Measurements from ENCODE around the gene CCP110. TPM values are rescaled to one million over a fixed set of nuclear protein-coding genes. Genes with fewer than 3 reads are reported as not detected.
A peak's percentile ranks its signal among the peaks of the same experiment; 100 is the strongest.

CCP110 gene
- total RNA-seq (2014; rRNA removed; shearing (Covaris generic)), result 6.4 and 9.5 TPM in 2 replicates

GRCh38 chr16:19523559-19524355 lies at the start of gene CCP110:
TSS of gene CCP110 (plus strand) at chr16:19523942. CDS start at chr16:19527882, 3,940 bp downstream.
- peaks cover 2% of the 10 kb centered on the region for H3K36me3 ChIP-seq (replicated peaks; ENCODE audit: control insufficient read depth, insufficient read depth, low read length)
- peak; percentile 90 for DNase-seq
- H3K27me3 ChIP-seq (ENCODE audit: control insufficient read depth, insufficient read depth, low read length), result no peaks in the 10 kb centered on the region
- peak within 1 kb of the TSS; percentile 79 for H3K4me3 ChIP-seq (ENCODE audit: insufficient read depth, low read depth, low read length)

GRCh38 chr16:19474617-19475016 lies 49.1 kb upstream of the CCP110 start:
- DNase-seq, result no peak
- Histone ChIP-seq H3K27me3 (ENCODE audit: control insufficient read depth, insufficient read depth, low read length) (no peaks in the 10 kb centered on the region), H3K4me3 (ENCODE audit: insufficient read depth, low read depth, low read length) (no peak overlapping the region), H3K36me3 (replicated peaks; ENCODE audit: control insufficient read depth, insufficient read depth, low read length) (no peaks in the 10 kb centered on the region)

- Histone ChIP-seq H3K4me3 (ENCODE audit: insufficient read depth, low read depth, low read length) (no peak overlapping the region), H3K36me3 (replicated peaks; ENCODE audit: control insufficient read depth, insufficient read depth, low read length) (no peaks in the 10 kb centered on the region), H3K27me3 (ENCODE audit: control insufficient read depth, insufficient read depth, low read length) (no peaks in the 10 kb centered on the region)
- no peak for DNase-seq
Observed at GRCh38 chr16:19478505-19478904, 45.2 kb upstream of the CCP110 start.

GRCh38 chr16:19479302-19479721 lies 44.4 kb upstream of the CCP110 start:
- no peak overlapping the region for H3K4me3 ChIP-seq (ENCODE audit: insufficient read depth, low read depth, low read length)
- H3K36me3 ChIP-seq (replicated peaks; ENCODE audit: control insufficient read depth, insufficient read depth, low read length), result no peaks in the 10 kb centered on the region
- no peaks in the 10 kb centered on the region for H3K27me3 ChIP-seq (ENCODE audit: control insufficient read depth, insufficient read depth, low read length)
- no peak for DNase-seq

GRCh38 chr16:19481296-19481695 lies 42.4 kb upstream of the CCP110 start:
- H3K36me3 ChIP-seq (replicated peaks; ENCODE audit: control insufficient read depth, insufficient read depth, low read length), result no peaks in the 10 kb centered on the region
- no peak for DNase-seq
- no peak overlapping the region for H3K4me3 ChIP-seq (ENCODE audit: insufficient read depth, low read depth, low read length)
- H3K27me3 ChIP-seq (ENCODE audit: control insufficient read depth, insufficient read depth, low read length), result no peaks in the 10 kb centered on the region

GRCh38 chr16:19481769-19482168 lies 42.0 kb upstream of the CCP110 start:
- DNase-seq, result no peak
- Histone ChIP-seq H3K36me3 (replicated peaks; ENCODE audit: control insufficient read depth, insufficient read depth, low read length) (no peaks in the 10 kb centered on the region), H3K4me3 (ENCODE audit: insufficient read depth, low read depth, low read length) (no peak overlapping the region), H3K27me3 (ENCODE audit: control insufficient read depth, insufficient read depth, low read length) (no peaks in the 10 kb centered on the region)

GRCh38 chr16:19482291-19482690 lies 41.5 kb upstream of the CCP110 start:
- Histone ChIP-seq H3K27me3 (ENCODE audit: control insufficient read depth, insufficient read depth, low read length) (no peaks in the 10 kb centered on the region), H3K36me3 (replicated peaks; ENCODE audit: control insufficient read depth, insufficient read depth, low read length) (no peaks in the 10 kb centered on the region), H3K4me3 (ENCODE audit: insufficient read depth, low read depth, low read length) (no peak overlapping the region)
- DNase-seq, result no peak

- H3K4me3 ChIP-seq (ENCODE audit: insufficient read depth, low read depth, low read length), result no peak overlapping the region
- H3K27me3 ChIP-seq (ENCODE audit: control insufficient read depth, insufficient read depth, low read length), result no peaks in the 10 kb centered on the region
- DNase-seq, result no peak
- no peaks in the 10 kb centered on the region for H3K36me3 ChIP-seq (replicated peaks; ENCODE audit: control insufficient read depth, insufficient read depth, low read length)
Observed at GRCh38 chr16:19484096-19484495, 39.6 kb upstream of the CCP110 start.

GRCh38 chr16:19485611-19486010 lies 38.1 kb upstream of the CCP110 start:
- DNase-seq, result no peak
- Histone ChIP-seq H3K27me3 (ENCODE audit: control insufficient read depth, insufficient read depth, low read length) (no peaks in the 10 kb centered on the region), H3K4me3 (ENCODE audit: insufficient read depth, low read depth, low read length) (no peak overlapping the region), H3K36me3 (replicated peaks; ENCODE audit: control insufficient read depth, insufficient read depth, low read length) (no peaks in the 10 kb centered on the region)

- DNase-seq, result no peak
- H3K4me3 ChIP-seq (ENCODE audit: insufficient read depth, low read depth, low read length), result no peak overlapping the region
- H3K27me3 ChIP-seq (ENCODE audit: control insufficient read depth, insufficient read depth, low read length), result no peaks in the 10 kb centered on the region
- H3K36me3 ChIP-seq (replicated peaks; ENCODE audit: control insufficient read depth, insufficient read depth, low read length), result no peaks in the 10 kb centered on the region
Observed at GRCh38 chr16:19486051-19486450, 37.7 kb upstream of the CCP110 start.

GRCh38 chr16:19486750-19487325 lies 36.9 kb upstream of the CCP110 start:
- no peak for DNase-seq
- H3K36me3 ChIP-seq (replicated peaks; ENCODE audit: control insufficient read depth, insufficient read depth, low read length), result no peaks in the 10 kb centered on the region
- H3K27me3 ChIP-seq (ENCODE audit: control insufficient read depth, insufficient read depth, low read length), result no peaks in the 10 kb centered on the region
- H3K4me3 ChIP-seq (ENCODE audit: insufficient read depth, low read depth, low read length), result no peak overlapping the region

GRCh38 chr16:19488213-19488640 lies 35.5 kb upstream of the CCP110 start:
- H3K36me3 ChIP-seq (replicated peaks; ENCODE audit: control insufficient read depth, insufficient read depth, low read length), result no peaks in the 10 kb centered on the region
- H3K27me3 ChIP-seq (ENCODE audit: control insufficient read depth, insufficient read depth, low read length), result no peaks in the 10 kb centered on the region
- H3K4me3 ChIP-seq (ENCODE audit: insufficient read depth, low read depth, low read length), result no peak overlapping the region
- DNase-seq, result peak; percentile 72

- no peak for DNase-seq
- H3K27me3 ChIP-seq (ENCODE audit: control insufficient read depth, insufficient read depth, low read length), result no peaks in the 10 kb centered on the region
- H3K4me3 ChIP-seq (ENCODE audit: insufficient read depth, low read depth, low read length), result no peak overlapping the region
- no peaks in the 10 kb centered on the region for H3K36me3 ChIP-seq (replicated peaks; ENCODE audit: control insufficient read depth, insufficient read depth, low read length)
Observed at GRCh38 chr16:19490619-19491018, 33.1 kb upstream of the CCP110 start.

- DNase-seq, result no peak
- no peaks in the 10 kb centered on the region for H3K27me3 ChIP-seq (ENCODE audit: control insufficient read depth, insufficient read depth, low read length)
- H3K4me3 ChIP-seq (ENCODE audit: insufficient read depth, low read depth, low read length), result no peak overlapping the region
- H3K36me3 ChIP-seq (replicated peaks; ENCODE audit: control insufficient read depth, insufficient read depth, low read length), result peaks cover 2% of the 10 kb centered on the region; the same call in 1 of the 2 replicates
Observed at GRCh38 chr16:19497176-19497575, 26.6 kb upstream of the CCP110 start.

- H3K27me3 ChIP-seq (ENCODE audit: control insufficient read depth, insufficient read depth, low read length), result no peaks in the 10 kb centered on the region
- H3K4me3 ChIP-seq (ENCODE audit: insufficient read depth, low read depth, low read length), result no peak overlapping the region
- no peak for DNase-seq
- peaks cover 7% of the 10 kb centered on the region for H3K36me3 ChIP-seq (replicated peaks; ENCODE audit: control insufficient read depth, insufficient read depth, low read length)
Observed at GRCh38 chr16:19499006-19499405, 24.7 kb upstream of the CCP110 start.

All from H7 (cell line).